PC-3 (cell line): ENCODE results near the gene ARHGEF39. TPM values are rescaled to one million over a fixed set of nuclear protein-coding genes. Genes with fewer than 3 reads are reported as not detected.
A peak's percentile ranks its signal among the peaks of the same experiment; 100 is the strongest.

Experiments
- ATAC-seq: fragments of 200-7000 bp; cut with Tn5 transposase; 2 replicates; pipeline ENCODE4 v1.9.1; 2020; ENCODE audit warnings: mild to moderate bottlenecking, moderate library complexity
- BruUV-seq: library from RNA; stranded (reverse); fragments of 400-500 nt; replicated peaks from 2 replicates; lab custom pipeline; 2021; lab: Mats Ljungman, UMichigan
- CTCF ChIA-PET: fragments of 300-600 bp; sonication (Branson Sonifier 250); formaldehyde crosslinking; loops from one replicate; lab custom pipeline; 2022; ENCODE audit warnings: antibody characterized with exemption; lab: Charles Lee
- POLR2A ChIA-PET: fragments of 300-600 bp; sonication (Branson Sonifier 250); formaldehyde crosslinking; loops from one replicate; lab custom pipeline; 2022; ENCODE audit warnings: antibody characterized with exemption; ENCODE audit not compliant: unreplicated experiment; lab: Charles Lee
- DNase-seq: peaks from one replicate; pipeline ENCODE4 v3.0.0-alpha.2; 2015
- H2AFZ ChIP-seq: fragments of 300-600 bp; sonication (generic); 2 replicates; pipeline ENCODE4 v1.6.0; 2016; ENCODE audit warnings: antibody characterized with exemption, low read length
- H3F3A ChIP-seq: fragments of 300-600 bp; sonication (generic); one replicate; pipeline ENCODE4 v1.6.0; 2017; ENCODE audit warnings: antibody characterized with exemption, low read length, control low read depth, mild to moderate bottlenecking; ENCODE audit not compliant: unreplicated experiment
- H3K27ac ChIP-seq: fragments of 300-600 bp; sonication (generic); 2 replicates; pipeline ENCODE4 v1.5.1; 2016; ENCODE audit warnings: mild to moderate bottlenecking, low read length
- H3K27me3 ChIP-seq: fragments of 300-600 bp; sonication (generic); 2 replicates; pipeline ENCODE4 v1.6.1; 2016; ENCODE audit warnings: low read length, mixed read lengths
- H3K36me3 ChIP-seq: fragments of 300-600 bp; sonication (generic); 2 replicates; pipeline ENCODE4 v1.6.1; 2016; ENCODE audit warnings: low read depth, mixed run types, low read length, mixed read lengths
- H3K4me1 ChIP-seq: fragments of 300-600 bp; sonication (generic); 2 replicates; pipeline ENCODE4 v1.5.1; 2016; ENCODE audit warnings: low read length; ENCODE audit not compliant: insufficient read depth
- H3K4me2 ChIP-seq: fragments of 300-600 bp; sonication (generic); 2 replicates; pipeline ENCODE4 v1.6.0; 2016; ENCODE audit warnings: low read length
- H3K4me3 ChIP-seq: fragments of 300-600 bp; sonication (generic); 2 replicates; pipeline ENCODE4 v1.5.1; 2016; ENCODE audit warnings: mild to moderate bottlenecking, low read length, mixed read lengths
- H3K79me2 ChIP-seq: fragments of 300-600 bp; sonication (generic); 2 replicates; pipeline ENCODE4 v1.6.1; 2017; ENCODE audit warnings: low read length, mixed read lengths
- H3K9ac ChIP-seq: fragments of 300-600 bp; sonication (generic); 2 replicates; pipeline ENCODE4 v1.6.0; 2016; ENCODE audit warnings: mild to moderate bottlenecking, low read length
- H3K9me2 ChIP-seq: fragments of 300-600 bp; sonication (generic); replicated peaks from 2 replicates; pipeline ENCODE4 v1.6.1; 2016; ENCODE audit warnings: mixed run types, low read length, mixed read lengths
- H3K9me3 ChIP-seq: fragments of 300-600 bp; sonication (generic); 2 replicates; pipeline ENCODE4 v1.6.1; 2016; ENCODE audit warnings: low read length, mixed read lengths
- H4K20me1 ChIP-seq: fragments of 300-600 bp; sonication (generic); 2 replicates; pipeline ENCODE4 v1.6.1; 2016; ENCODE audit warnings: low read length, mixed read lengths
- EZH2 ChIP-seq: fragments of 300-600 bp; sonication (generic); IDR thresholded peaks from one replicate; pipeline ENCODE4 v1.6.1; 2017; ENCODE audit warnings: antibody characterized with exemption, mild to moderate bottlenecking, low read length; ENCODE audit not compliant: unreplicated experiment
- EZH2phosphoT487 ChIP-seq: fragments of 300-600 bp; sonication (generic); IDR thresholded peaks from 2 replicates; pipeline ENCODE4 v1.6.1; 2018; ENCODE audit warnings: mild to moderate bottlenecking, antibody characterized with exemption, low read length, borderline replicate concordance
- intact Hi-C: fragments of 100-400 bp; cut with micrococcal nuclease; formaldehyde crosslinking; loops from 2 replicates; pipeline ENCODE4 v1.9.0; 2023
- total RNA-seq: library from RNA; depleted of rRNA; stranded (reverse); fragments of >200 nt; gene quantifications from 2 replicates; pipeline ENCODE4 v1.2.3, GENCODE V29; 2014
- TF ChIP-seq, protein P1 (sequence below): fragments of 300-600 bp; sonication (generic); conservative IDR thresholded peaks from 2 replicates; pipeline ENCODE4 v1.5.1; 2017; ENCODE audit warnings: antibody characterized with exemption, low read depth, mild to moderate bottlenecking, low read length

Gene ARHGEF39
- total RNA-seq, 1 experiment from 2014 or later: 2.6 TPM

DNA sequence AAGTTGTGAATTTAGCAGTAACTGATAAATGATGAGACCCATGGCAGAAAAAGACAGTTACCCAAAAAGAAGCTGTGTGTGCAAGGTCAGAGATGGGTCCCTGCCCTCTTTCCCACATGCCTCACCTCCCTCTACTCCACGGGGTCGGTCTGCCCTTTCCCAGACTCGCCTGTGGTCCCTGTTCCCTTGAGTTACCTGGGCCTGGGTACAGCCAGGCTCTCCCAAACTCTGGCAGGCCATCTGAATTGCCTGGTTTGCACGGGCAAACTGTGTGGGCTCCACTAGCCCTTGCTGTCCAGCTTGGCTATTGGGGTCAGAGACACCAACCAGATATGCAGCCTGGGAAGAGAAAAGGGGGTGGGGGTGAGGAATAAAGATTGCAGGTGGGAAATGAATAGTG, 43.2 kb upstream of the ARHGEF39 start:
- ATAC-seq (no peak), DNase-seq (no peak)
- Histone ChIP-seq H3K9ac (no peak overlapping the region), H3K4me1 (no peaks in the 10 kb centered on the region), H2AFZ (no peak overlapping the region), H3K9me2 (no peaks in the 10 kb centered on the region), H3K79me2 (no peaks in the 10 kb centered on the region), H3K27me3 (no peaks in the 10 kb centered on the region), H3K27ac (no peak overlapping the region), H3F3A (no peaks in the 10 kb centered on the region), H3K4me3 (no peak overlapping the region), H3K9me3 (no peaks in the 10 kb centered on the region), H3K36me3 (peaks cover 55% of the 10 kb centered on the region), H4K20me1 (no peaks in the 10 kb centered on the region), H3K4me2 (no peak overlapping the region)
- intact Hi-C loops: no loop called here
- ChIA-PET CTCF (no interaction called here), POLR2A (no interaction called here)
- TF ChIP-seq, protein P1, sequence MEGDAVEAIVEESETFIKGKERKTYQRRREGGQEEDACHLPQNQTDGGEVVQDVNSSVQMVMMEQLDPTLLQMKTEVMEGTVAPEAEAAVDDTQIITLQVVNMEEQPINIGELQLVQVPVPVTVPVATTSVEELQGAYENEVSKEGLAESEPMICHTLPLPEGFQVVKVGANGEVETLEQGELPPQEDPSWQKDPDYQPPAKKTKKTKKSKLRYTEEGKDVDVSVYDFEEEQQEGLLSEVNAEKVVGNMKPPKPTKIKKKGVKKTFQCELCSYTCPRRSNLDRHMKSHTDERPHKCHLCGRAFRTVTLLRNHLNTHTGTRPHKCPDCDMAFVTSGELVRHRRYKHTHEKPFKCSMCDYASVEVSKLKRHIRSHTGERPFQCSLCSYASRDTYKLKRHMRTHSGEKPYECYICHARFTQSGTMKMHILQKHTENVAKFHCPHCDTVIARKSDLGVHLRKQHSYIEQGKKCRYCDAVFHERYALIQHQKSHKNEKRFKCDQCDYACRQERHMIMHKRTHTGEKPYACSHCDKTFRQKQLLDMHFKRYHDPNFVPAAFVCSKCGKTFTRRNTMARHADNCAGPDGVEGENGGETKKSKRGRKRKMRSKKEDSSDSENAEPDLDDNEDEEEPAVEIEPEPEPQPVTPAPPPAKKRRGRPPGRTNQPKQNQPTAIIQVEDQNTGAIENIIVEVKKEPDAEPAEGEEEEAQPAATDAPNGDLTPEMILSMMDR: no peak
- no peak for TF ChIP-seq EZH2
- TF ChIP-seq EZH2phosphoT487: no peak
- BruUV-seq: no TSS peak

DNA sequence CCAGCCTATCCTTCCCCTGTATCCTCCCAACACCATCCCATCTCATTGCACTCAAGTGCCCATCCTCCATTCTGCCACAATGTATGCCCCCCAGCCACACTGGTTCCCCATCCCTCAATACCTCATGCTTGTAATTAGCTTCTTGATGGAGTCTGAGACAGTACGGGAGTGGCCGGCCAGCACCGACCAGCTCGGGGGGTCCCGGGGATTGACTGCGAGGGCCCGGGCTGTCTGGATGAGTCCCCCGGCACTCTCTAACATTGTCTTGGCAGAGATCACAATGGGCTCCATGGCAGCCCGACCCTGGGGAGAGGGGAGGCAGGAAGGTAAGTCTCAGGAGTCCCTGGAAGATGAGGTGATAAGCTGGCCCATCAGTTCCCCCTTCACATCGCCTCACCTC, 42.0 kb upstream of the ARHGEF39 start:
- Histone ChIP-seq H3K4me1 (no peaks in the 10 kb centered on the region), H3K36me3 (peaks cover 56% of the 10 kb centered on the region), H3K27ac (no peak overlapping the region), H3F3A (no peaks in the 10 kb centered on the region), H3K9ac (no peak overlapping the region), H2AFZ (no peak overlapping the region), H3K9me3 (no peaks in the 10 kb centered on the region), H3K4me3 (no peak overlapping the region), H3K27me3 (no peaks in the 10 kb centered on the region), H4K20me1 (no peaks in the 10 kb centered on the region), H3K4me2 (no peak overlapping the region), H3K79me2 (no peaks in the 10 kb centered on the region), H3K9me2 (no peaks in the 10 kb centered on the region)
- ChIA-PET CTCF (no interaction called here), POLR2A (no interaction called here)
- BruUV-seq: no TSS peak
- DNase-seq (no peak), ATAC-seq (no peak)
- intact Hi-C loops: no loop called here
- TF ChIP-seq, protein P1: no peak
- TF ChIP-seq EZH2 (no peak), EZH2phosphoT487 (no peak)

DNA sequence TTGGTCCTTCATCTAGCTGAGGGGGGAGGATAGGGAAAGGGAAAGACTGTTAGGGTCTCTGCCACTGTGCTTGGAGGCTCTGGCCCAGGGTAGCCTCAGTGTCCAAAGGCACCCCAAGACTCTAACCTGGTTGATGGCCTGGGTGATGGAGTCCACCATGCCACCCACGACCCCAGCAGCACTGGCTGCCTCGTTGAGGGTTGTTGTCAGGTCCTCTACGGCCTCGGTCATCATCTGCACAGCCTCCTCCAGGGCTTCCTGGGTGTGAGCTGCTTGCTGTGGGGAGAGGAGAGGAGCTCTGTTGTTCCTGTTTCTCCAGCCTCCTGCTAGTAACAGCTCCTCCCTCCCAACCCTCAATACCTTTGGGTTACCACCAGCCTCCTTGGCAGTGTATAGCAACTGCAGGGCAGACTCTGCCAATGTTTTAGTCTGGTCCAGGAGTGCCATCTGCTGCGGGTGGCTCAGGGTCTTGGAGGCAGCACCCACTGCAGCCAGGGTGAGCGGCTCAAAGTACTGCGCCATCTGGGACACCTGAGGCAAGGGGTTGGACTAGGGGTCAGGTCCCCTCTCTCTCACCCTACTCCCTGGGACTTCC, 40.9 kb upstream of the ARHGEF39 start:
- POLR2A ChIA-PET: no interaction called here
- H4K20me1 ChIP-seq: no peaks in the 10 kb centered on the region
- DNase-seq (no peak), ATAC-seq (no peak)
- TF ChIP-seq EZH2: no peak
- TF ChIP-seq EZH2phosphoT487: no peak
- TF ChIP-seq, protein P1: no peak
- CTCF ChIA-PET: no interaction called here
- no peaks in the 10 kb centered on the region for H3K27me3 ChIP-seq
- H3K9me2 ChIP-seq: no peaks in the 10 kb centered on the region
- no peaks in the 10 kb centered on the region for H3K4me1 ChIP-seq
- H3F3A ChIP-seq: no peaks in the 10 kb centered on the region
- TSS peak; percentile 43 for BruUV-seq
- no peak overlapping the region for H3K9ac ChIP-seq
- no peaks in the 10 kb centered on the region for H3K79me2 ChIP-seq
- no peak overlapping the region for H3K4me3 ChIP-seq
- peaks cover 61% of the 10 kb centered on the region for H3K36me3 ChIP-seq
- intact Hi-C loops: no loop called here
- H3K27ac ChIP-seq: no peak overlapping the region
- no peaks in the 10 kb centered on the region for H3K9me3 ChIP-seq
- H2AFZ ChIP-seq: no peak overlapping the region
- no peak overlapping the region for H3K4me2 ChIP-seq
